Measurements from ENCODE around the gene KCNH1. TPM values are rescaled to one million over a fixed set of nuclear protein-coding genes. Genes with fewer than 3 reads are reported as not detected.
"Not testable (repeated sequence)": the region's sequence is repeated elsewhere in the genome, so short reads cannot be mapped to it uniquely, and the experiment has no call there.

Gene KCNH1
- total and polyA plus RNA-seq, 2 of the 4 experiments (the other 2 are of a cell fraction): 0.27 to 0.54 TPM

DNA sequence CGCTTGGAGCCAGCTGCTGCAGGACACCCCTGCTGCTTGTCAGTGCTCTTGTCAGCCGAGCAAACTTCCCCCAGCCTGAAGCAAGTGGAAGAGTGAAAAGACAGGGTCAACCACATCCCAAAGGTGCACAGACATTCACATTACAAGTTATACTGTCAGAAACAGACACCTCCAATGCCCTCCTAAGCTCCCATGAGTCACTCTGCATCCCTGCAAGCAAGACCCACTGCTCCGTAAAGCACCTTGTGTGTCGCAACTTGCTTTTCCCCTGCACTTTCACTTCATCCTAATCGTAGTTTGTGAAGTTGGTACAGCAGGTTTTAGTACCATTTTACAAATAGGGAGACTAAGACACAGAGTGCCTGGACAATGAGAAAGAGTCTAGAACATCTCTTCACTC is 51.1 kb downstream of the KCNH1 start:
- no peak overlapping the region for H2BK20ac ChIP-seq (ENCODE audit: low read depth, low read length)
- H2AFZ ChIP-seq (replicated peaks; ENCODE audit: low read length, poor library complexity): peak overlapping the region; percentile 6
- WGBS, 2 experiments (ENCODE audit: extremely low coverage in 2 of 2, insufficient read length in 1 of 2): no CpG with 5 or more reads among the region's 5 CpGs
- no peak overlapping the region for H3K9ac ChIP-seq (ENCODE audit: low read depth, low read length)
- DNase-seq: peak; percentile 1
- H3K4ac ChIP-seq (ENCODE audit: low read depth, low read length): no peak overlapping the region
- BruUV-seq (replicated peaks): no TSS peak
- H3K18ac ChIP-seq (ENCODE audit: low read depth, low read length): no peak overlapping the region
- TF ChIP-seq ELK1 (IDR thresholded peaks at IDR 0.05; ENCODE audit: borderline replicate concordance, low read depth, low read length): no peak
- no peak for TF ChIP-seq CTCF (conservative IDR thresholded peaks at IDR 0.05; ENCODE audit: low read depth, low read length)
- TF ChIP-seq CEBPB (IDR thresholded peaks at IDR 0.05; ENCODE audit: low read depth, low read length): peak; percentile 70
- H4K5ac ChIP-seq (ENCODE audit: low read depth, low read length): no peak overlapping the region
- H2AK5ac ChIP-seq (ENCODE audit: low read depth, low read length): no peak overlapping the region
- no peak overlapping the region for H3K4me2 ChIP-seq (ENCODE audit: low read depth, low read length)
- H2BK5ac ChIP-seq (ENCODE audit: low read depth, low read length, poor library complexity, severe bottlenecking): no peak overlapping the region
- H3K4me3 ChIP-seq (ENCODE audit: insufficient read depth, low read depth, low read length): no peak overlapping the region
- no peak overlapping the region for H3K56ac ChIP-seq (ENCODE audit: extremely low read depth, insufficient read depth, low read length)
- H3K9me1 ChIP-seq (ENCODE audit: insufficient read depth, low read length): no peaks in the 10 kb centered on the region
- no peak overlapping the region for H2BK15ac ChIP-seq (ENCODE audit: low read depth, low read length)
- no peak overlapping the region for H2BK120ac ChIP-seq (ENCODE audit: low read depth, low read length)
- ChIA-PET POLR2A (ENCODE audit: unreplicated experiment) (no interaction called here), CTCF (interaction anchor here (0.6 kb wide), 1 partner anchor 24 kb away, joined by 3 read pairs; no protein-coding TSS in a partner anchor)
- no peak overlapping the region for H3K14ac ChIP-seq (replicated peaks; ENCODE audit: low read depth, low read length)
- no peak for ATAC-seq (ENCODE audit: low read depth)
- H4K91ac ChIP-seq (ENCODE audit: insufficient read depth, low read depth, low read length): no peak overlapping the region
- intact Hi-C loops (cut with micrococcal nuclease): no loop called here
- no peaks in the 10 kb centered on the region for H3K9me3 ChIP-seq (ENCODE audit: control insufficient read depth, insufficient read depth, low read length)
- no peak overlapping the region for H2AK9ac ChIP-seq (replicated peaks; ENCODE audit: low read depth, low read length, poor library complexity)
- H3K79me1 ChIP-seq (ENCODE audit: low read depth in 1 of 2, low read length in 2 of 2): no peaks in the 10 kb centered on the region
- no peaks in the 10 kb centered on the region for H3K36me3 ChIP-seq (ENCODE audit: control insufficient read depth, insufficient read depth, low read length)
- H4K8ac ChIP-seq (ENCODE audit: low read depth in 2 of 2, low read length in 2 of 2): no peak overlapping the region
- H4K20me1 ChIP-seq (ENCODE audit: insufficient read depth, low read length): no peaks in the 10 kb centered on the region
- dilution Hi-C loops (cut with HindIII; ENCODE audit: low sequenced_read_pairs, unreplicated experiment): no loop called here
- no peak overlapping the region for H3K27ac ChIP-seq (ENCODE audit: insufficient read depth, low read length)
- in situ Hi-C loops (cut with MboI; ENCODE audit: low sequenced_read_pairs): no loop called here
- no peaks in the 10 kb centered on the region for H3K27me3 ChIP-seq (ENCODE audit: control insufficient read depth, insufficient read depth, low read length)
- H3K4me1 ChIP-seq (ENCODE audit: control insufficient read depth, insufficient read depth, low read length): no peaks in the 10 kb centered on the region
- no peak overlapping the region for H3K23ac ChIP-seq (ENCODE audit: low read depth, low read length)

GRCh38 chr1:211081447-211081846 is 52.5 kb downstream of the KCNH1 start:
- H4K8ac ChIP-seq (ENCODE audit: low read depth in 2 of 2, low read length in 2 of 2); H3K9me1 ChIP-seq (ENCODE audit: insufficient read depth, low read length); intact Hi-C loops (cut with micrococcal nuclease); H2BK120ac ChIP-seq (ENCODE audit: low read depth, low read length); H3K18ac ChIP-seq (ENCODE audit: low read depth, low read length); H3K56ac ChIP-seq (ENCODE audit: extremely low read depth, insufficient read depth, low read length); DNase-seq; H3K9ac ChIP-seq (ENCODE audit: low read depth, low read length); H2AK9ac ChIP-seq (replicated peaks; ENCODE audit: low read depth, low read length, poor library complexity); H3K9me3 ChIP-seq (ENCODE audit: control insufficient read depth, insufficient read depth, low read length); POLR2A ChIA-PET (ENCODE audit: unreplicated experiment); H2BK15ac ChIP-seq (ENCODE audit: low read depth, low read length); H3K14ac ChIP-seq (replicated peaks; ENCODE audit: low read depth, low read length); H3K4me1 ChIP-seq (ENCODE audit: control insufficient read depth, insufficient read depth, low read length); H4K20me1 ChIP-seq (ENCODE audit: insufficient read depth, low read length); dilution Hi-C loops (cut with HindIII; ENCODE audit: low sequenced_read_pairs, unreplicated experiment); in situ Hi-C loops (cut with MboI; ENCODE audit: low sequenced_read_pairs); H3K36me3 ChIP-seq (ENCODE audit: control insufficient read depth, insufficient read depth, low read length); H2BK20ac ChIP-seq (ENCODE audit: low read depth, low read length); H2AK5ac ChIP-seq (ENCODE audit: low read depth, low read length); H3K27ac ChIP-seq (ENCODE audit: insufficient read depth, low read length); BruUV-seq (replicated peaks); H2BK5ac ChIP-seq (ENCODE audit: low read depth, low read length, poor library complexity, severe bottlenecking); ATAC-seq (ENCODE audit: low read depth); H4K5ac ChIP-seq (ENCODE audit: low read depth, low read length); H3K27me3 ChIP-seq (ENCODE audit: control insufficient read depth, insufficient read depth, low read length); H2AFZ ChIP-seq (replicated peaks; ENCODE audit: low read length, poor library complexity); H3K79me1 ChIP-seq (ENCODE audit: low read depth in 1 of 2, low read length in 2 of 2); H3K4me2 ChIP-seq (ENCODE audit: low read depth, low read length); H3K4ac ChIP-seq (ENCODE audit: low read depth, low read length); H4K91ac ChIP-seq (ENCODE audit: insufficient read depth, low read depth, low read length); CTCF ChIA-PET; H3K23ac ChIP-seq (ENCODE audit: low read depth, low read length); H3K4me3 ChIP-seq (ENCODE audit: insufficient read depth, low read depth, low read length): not testable (repeated sequence)
- WGBS, 2 experiments (ENCODE audit: extremely low coverage in 2 of 2, insufficient read length in 1 of 2): no CpG with 5 or more reads among the region's 5 CpGs
